Psoas muscle (tissue), 8 donors: ENCODE data around the gene SIM2. TPM values are rescaled to one million over a fixed set of nuclear protein-coding genes. Genes with fewer than 3 reads are reported as not detected.

Source experiments
- ATAC-seq, 4 donors: fragments of 200-7000 bp; cut with Tn5 transposase; one replicate each; pipeline ENCODE4 v1.9.1; 2020; ENCODE audit warnings: moderate library complexity in 3 of 4, mild to moderate bottlenecking in 2 of 4
- DNase-seq, 2 donors: peaks; one replicate each; pipeline ENCODE4 v3.0.0-alpha.2; 2020
- H3K27ac ChIP-seq: fragments of 200-600 bp; one replicate; pipeline ENCODE4 v1.8.0; 2022
- H3K27me3 ChIP-seq, 3 donors: fragments of 200-600 bp in 1 of 3; one replicate each; pipeline versions ENCODE4 v1.6.1 to v1.8.0; 2013 to 2022; ENCODE audit warnings: low read length in 2 of 3, mild to moderate bottlenecking in 2 of 3, moderate library complexity in 1 of 3; ENCODE audit not compliant: insufficient read depth in 3 of 3
- H3K36me3 ChIP-seq, 2 donors: fragments of 200-600 bp in 1 of 2; one replicate each; pipeline versions ENCODE4 v1.6.1 to v1.8.0; 2013 to 2022; ENCODE audit warnings: low read depth in 1 of 2, mild to moderate bottlenecking in 1 of 2, moderate library complexity in 1 of 2; ENCODE audit not compliant: insufficient read depth in 1 of 2
- H3K4me1 ChIP-seq: fragments of 200-600 bp; one replicate; pipeline ENCODE4 v1.8.0; 2022
- H3K4me3 ChIP-seq: fragments of 200-600 bp; one replicate; pipeline ENCODE4 v1.8.0; 2022; ENCODE audit warnings: mild to moderate bottlenecking
- H3K9me3 ChIP-seq: fragments of 200-600 bp; one replicate; pipeline ENCODE4 v1.8.0; 2022
- CTCF ChIP-seq: fragments of 200-600 bp; IDR thresholded peaks from one replicate; pipeline ENCODE4 v1.8.0; 2022; ENCODE audit warnings: antibody characterized with exemption
- WGBS, 3 donors: extraction: QIAGEN DNeasy Blood & Tissue Kit; methylation state at CpG; one replicate each; pipeline versions ENCODE4 v1.1.6 to v1.1.7; 2013; 5-methylcytosine and 5-hydroxymethylcytosine counted together
- intact Hi-C, 2 donors: fragments of 100-400 bp; cut with DNase I; formaldehyde crosslinking; loops; one replicate each; pipeline versions ENCODE4 v1.11.0 to v1.14.2; 2022
- polyA plus RNA-seq, 3 donors: library from polyadenylated mRNA; stranded (reverse); fragments of 200-250 nt; gene quantifications; one replicate each; pipeline ENCODE4 v1.2.3, GENCODE V29; 2013
- total RNA-seq, 4 donors: library from RNA; stranded (reverse); fragmentation: NEBNext Ultra II Directional in 2 of 4; extraction: Animal tissue kit (Norgen Biotek cat#: 25700) in 2 of 4; gene quantifications; one replicate each; pipeline versions ENCODE4 v1.2.1 to v1.2.4, GENCODE V29; 2021 to 2023
- donor health status: healthy with polysubstance abuse.
- donor health status: DM: no; HTN: no; CAD: no; lungs with moderate emphysema.
- donor health status: Bipolar disorder and iron deficiency.
- donor health status: healthy.
- donor health status: DM: yes; HTN: yes; CAD: no.
- donor health status: DM: no; HTN: no; CAD: no.
- donor health status: DM: no; HTN: no; CAD: no.
- donor health status: DM: yes; HTN: yes; CAD: no.

Gene SIM2
- total and polyA plus RNA-seq, 7 donors, result 0.06 to 3.0 (median 0.14) TPM

GRCh38 chr21:36788120-36788638 is 89.3 kb downstream of the SIM2 start:
- intact Hi-C loops, result no loop called here
- DNase-seq (no peak), ATAC-seq (no peak)
- no peak overlapping the region for H3K27ac ChIP-seq
- H3K36me3 ChIP-seq, result no peaks in the 10 kb centered on the region
- no peaks in the 10 kb centered on the region for H3K9me3 ChIP-seq
- no peaks in the 10 kb centered on the region for H3K27me3 ChIP-seq
- H3K4me1 ChIP-seq, result no peaks in the 10 kb centered on the region
- H3K4me3 ChIP-seq, result no peak overlapping the region
- 81 to 85% (median 85%) methylated on average over 12 of the region's 12 CpGs for WGBS, 3 donors
- no peak for TF ChIP-seq CTCF

- H3K36me3 ChIP-seq, result no peaks in the 10 kb centered on the region
- peaks cover under 1% of the 10 kb centered on the region for H3K9me3 ChIP-seq
- no peak overlapping the region for H3K27ac ChIP-seq
- H3K4me3 ChIP-seq, result no peak overlapping the region
- TF ChIP-seq CTCF, result no peak
- intact Hi-C loops, result no loop called here
- no peak for DNase-seq
- 73 to 77% (median 77%) methylated on average over 7 of the region's 7 CpGs for WGBS, 3 donors
- ATAC-seq, result no peak
- H3K4me1 ChIP-seq, result no peaks in the 10 kb centered on the region
- no peaks in the 10 kb centered on the region for H3K27me3 ChIP-seq
These were observed 91.7 kb downstream of the SIM2 start for GRCh38 chr21:36790616-36791015.

- intact Hi-C loops, result no loop called here
- Histone ChIP-seq H3K36me3 (no peaks in the 10 kb centered on the region), H3K4me3 (no peak overlapping the region), H3K9me3 (peaks cover 6% of the 10 kb centered on the region), H3K4me1 (no peaks in the 10 kb centered on the region), H3K27ac (no peak overlapping the region), H3K27me3 (no peaks in the 10 kb centered on the region)
- TF ChIP-seq CTCF, result no peak
- DNase-seq, result no peak
- ATAC-seq, result no peak
- WGBS, 3 donors, result 87 to 95% (median 89%) methylated on average over 10 of the region's 10 CpGs
These were observed 92.3 kb downstream of the SIM2 start for GRCh38 chr21:36791180-36791579.

GRCh38 chr21:36791695-36792470 is 93.0 kb downstream of the SIM2 start:
- no peaks in the 10 kb centered on the region for H3K4me1 ChIP-seq
- H3K27ac ChIP-seq, result peak overlapping the region; percentile 59
- 54 to 67% (median 60%) methylated on average over 21 of the region's 21 CpGs for WGBS, 3 donors
- no peak for TF ChIP-seq CTCF
- ATAC-seq, result peak; percentile 70 to 83 (median 75)
- intact Hi-C loops, result no loop called here
- H3K27me3 ChIP-seq, result no peaks in the 10 kb centered on the region
- peaks cover 8% of the 10 kb centered on the region for H3K9me3 ChIP-seq
- H3K36me3 ChIP-seq, result no peaks in the 10 kb centered on the region
- H3K4me3 ChIP-seq, result peak overlapping the region; percentile 35
- DNase-seq, result peak in 1 of 2 donors; percentile 37
